NCI-H2107 treated with DMSO at 0.1 percent for 48 hours (cell line): Measurements from ENCODE around the gene NHSL2.
"Not testable (repeated sequence)": the region's sequence is repeated elsewhere in the genome, so short reads cannot be mapped to it uniquely, and the experiment has no call there.

Source experiments
- DNase-seq: peaks from one replicate; lab custom pipeline; 2025; ENCODE audit not compliant: unreplicated experiment; lab: John Stamatoyannopoulos, UW

Gene NHSL2

DNA sequence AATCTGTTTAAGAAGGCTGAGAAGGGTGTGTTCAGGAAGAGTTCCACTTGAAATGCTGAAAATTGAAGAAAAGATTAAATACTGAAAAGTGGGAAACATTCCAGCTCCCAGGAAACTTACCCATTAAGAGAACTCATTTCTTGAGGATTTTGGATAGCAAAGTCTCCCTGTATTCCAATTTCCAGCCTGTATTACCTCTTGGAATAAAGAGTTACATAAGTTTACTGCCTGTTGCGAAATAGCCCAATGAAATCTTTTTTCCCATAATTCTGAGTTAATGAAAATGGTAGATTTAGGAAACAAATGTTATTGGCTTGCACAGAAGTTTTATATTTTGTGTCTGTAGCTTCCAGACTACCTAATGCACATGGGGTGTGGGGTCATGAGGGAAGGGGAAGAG is 12.0 kb downstream of the NHSL2 start:
- DNase-seq: no peak

DNA sequence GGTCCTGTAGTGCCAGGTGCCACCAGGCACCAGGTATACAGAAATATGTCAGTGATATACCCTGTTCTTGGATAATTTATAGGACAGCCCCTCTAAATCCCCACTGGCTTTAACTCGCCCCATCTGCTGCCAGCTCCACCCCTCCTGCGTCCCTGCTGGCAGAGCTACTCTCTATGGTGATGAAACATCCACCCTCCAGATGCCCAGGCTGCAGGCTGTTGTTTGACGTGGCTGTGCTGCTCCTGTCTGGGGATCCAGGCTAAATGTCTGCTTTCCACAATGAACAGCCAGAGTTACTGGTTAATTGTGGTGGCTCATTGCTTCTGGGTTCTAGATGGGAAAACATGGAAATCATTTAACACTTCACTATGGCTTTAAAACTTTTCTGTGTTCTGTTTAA is 12.9 kb downstream of the NHSL2 start:
- DNase-seq: no peak

DNA sequence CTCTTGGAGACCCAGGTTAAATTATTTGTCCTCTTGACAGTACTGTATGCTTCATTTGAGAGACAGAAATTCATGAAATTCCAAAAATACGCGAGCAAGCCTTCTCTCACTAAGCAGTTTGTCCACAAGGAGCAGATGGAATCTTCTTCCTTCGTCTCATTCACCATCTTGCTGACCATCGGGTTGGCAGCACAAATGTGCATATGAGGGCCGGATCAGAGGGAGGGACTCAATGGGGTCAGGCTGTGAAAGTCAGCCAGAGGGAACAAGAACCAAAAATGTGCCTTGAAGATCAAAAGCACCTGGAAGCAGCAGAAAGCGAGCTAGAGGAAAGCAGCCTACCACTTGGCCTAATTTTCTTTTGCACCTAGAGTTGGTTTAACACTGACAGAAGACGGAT is 16.4 kb downstream of the NHSL2 start:
- DNase-seq: no peak

DNA sequence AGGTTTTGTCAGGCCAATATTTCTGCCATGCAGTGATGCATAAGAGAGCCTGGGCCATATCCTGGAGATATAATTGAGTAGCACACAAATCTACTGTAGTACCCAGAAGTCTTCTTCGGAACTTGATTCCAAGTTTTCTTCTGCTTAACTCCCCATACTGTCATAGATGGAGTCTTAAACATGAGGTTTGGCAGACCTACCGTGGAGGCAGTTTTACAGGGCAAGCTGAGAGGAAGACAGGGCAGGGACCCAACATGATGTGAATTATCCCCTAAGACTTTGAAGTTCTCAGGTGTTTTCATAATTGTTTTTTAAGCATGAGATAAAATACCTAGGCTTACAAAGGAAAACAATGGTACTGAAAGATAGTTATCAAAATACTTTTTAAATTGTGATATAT is 18.2 kb downstream of the NHSL2 start:
- no peak for DNase-seq

DNA sequence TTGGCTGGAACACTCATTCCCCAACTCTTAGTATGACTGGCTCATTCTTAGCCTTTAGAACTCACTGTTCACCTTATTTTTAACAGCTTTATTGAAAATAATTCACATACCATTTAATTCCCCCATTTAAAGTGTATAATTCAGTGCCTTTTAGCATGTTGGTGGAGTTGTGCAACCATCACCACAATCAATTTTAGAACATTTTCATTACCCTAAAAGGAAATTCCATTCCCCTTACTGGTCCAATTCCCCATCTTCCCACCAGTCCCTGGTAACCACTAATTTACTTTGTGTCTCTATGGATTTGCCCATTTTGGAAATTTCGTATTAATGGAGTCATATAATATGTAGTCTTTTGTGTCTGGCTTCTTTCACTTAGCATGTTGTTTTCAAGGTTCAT is 19.7 kb downstream of the NHSL2 start:
- no peak for DNase-seq

DNA sequence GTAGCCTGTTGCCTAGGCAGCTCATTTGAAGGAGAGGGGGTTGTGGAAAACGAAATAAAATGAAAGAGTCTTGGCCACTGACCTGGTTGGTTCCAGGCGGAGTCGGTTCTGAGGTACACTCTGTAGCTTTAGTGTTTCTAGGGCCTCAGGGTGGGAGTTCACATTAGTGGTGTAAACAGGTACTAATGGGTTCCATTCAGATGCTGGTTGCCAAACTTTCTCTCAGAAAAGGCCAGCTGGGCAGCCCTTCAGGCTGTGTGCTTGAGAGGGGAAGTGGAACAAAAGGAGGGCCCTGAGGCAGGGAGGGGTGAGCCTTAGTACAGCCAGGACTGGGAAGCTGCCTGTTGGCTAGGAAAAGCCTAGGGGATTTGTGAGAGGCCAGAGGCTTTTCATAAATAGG is 24.8 kb downstream of the NHSL2 start:
- no peak for DNase-seq

DNA sequence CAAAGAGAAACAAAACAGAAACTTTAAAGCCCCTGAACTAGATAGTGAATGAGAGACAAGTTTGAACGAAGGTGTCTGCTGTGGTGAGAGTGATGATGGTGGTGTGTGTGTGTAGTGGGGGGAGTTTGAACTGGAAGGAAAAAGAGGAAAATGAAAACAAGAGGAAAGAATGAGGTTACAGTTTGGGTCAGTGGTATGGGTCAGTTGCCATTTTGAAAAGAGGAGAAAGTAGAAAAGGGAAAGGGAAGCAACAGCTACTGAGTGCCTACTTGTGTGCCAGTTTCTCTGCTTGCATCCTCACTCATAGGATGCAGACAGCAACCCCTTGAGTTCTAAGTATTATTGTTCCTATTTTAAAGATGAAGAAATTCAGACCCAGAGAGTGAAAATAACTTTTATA is 26.0 kb downstream of the NHSL2 start:
- DNase-seq: no peak

DNA sequence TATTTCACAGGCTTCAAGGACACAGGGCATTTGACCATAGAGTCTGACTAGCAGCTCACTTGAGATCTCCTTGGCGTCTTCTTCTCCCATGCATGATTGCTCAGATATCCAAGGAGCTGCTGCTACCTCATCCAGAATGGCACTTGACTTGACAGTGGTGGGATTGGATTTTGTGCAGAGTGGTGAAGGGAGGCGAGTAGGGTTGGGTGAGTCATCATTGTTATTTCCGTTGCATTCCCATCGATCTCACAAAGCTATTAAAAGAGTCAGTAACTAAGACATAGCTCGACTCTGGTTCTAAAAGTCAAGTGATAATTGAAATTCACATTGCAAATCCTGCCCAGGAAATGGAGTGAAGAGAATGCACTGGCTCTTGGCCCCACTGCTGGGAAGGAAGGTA is 27.7 kb downstream of the NHSL2 start:
- DNase-seq: no peak

DNA sequence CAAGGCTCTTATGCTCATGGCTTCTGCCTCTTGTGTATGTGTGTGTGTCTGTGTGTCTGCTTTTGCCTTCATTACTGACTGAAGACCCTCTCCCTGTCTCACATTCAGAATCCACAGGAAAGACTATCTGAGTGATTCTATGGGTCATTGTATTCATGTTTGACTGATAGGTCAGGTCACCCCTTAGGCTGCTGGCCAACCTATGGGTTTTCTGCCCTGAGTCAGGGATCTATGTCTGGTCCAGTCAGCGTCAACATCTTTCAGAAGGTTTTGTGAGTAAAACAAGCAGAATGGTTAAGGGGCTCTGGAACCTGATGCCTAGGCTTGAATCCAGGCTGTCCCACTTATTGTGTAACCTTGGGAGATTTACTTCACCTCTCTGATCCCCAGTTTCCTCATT is 30.5 kb downstream of the NHSL2 start:
- DNase-seq: no peak

DNA sequence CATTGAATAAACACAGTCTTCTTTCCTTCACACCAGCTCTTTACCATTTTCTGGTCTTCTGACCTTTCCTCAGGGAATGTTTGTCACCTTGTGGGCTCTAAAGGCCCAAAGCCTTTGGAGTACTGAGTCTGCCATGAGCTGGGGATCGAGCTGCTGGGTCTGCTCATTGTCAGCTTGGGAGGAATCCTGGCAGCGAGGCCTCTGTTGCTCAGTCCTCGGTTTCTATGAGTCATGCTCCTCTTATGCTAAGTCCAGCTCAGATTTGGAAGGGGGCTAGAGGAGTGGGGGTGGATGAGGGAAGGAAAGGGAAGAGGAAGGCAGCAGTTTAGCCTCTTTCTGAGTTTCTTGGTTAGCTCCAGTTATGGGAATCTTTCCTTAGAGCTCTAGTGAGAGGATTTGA is 31.1 kb downstream of the NHSL2 start:
- DNase-seq: no peak

DNA sequence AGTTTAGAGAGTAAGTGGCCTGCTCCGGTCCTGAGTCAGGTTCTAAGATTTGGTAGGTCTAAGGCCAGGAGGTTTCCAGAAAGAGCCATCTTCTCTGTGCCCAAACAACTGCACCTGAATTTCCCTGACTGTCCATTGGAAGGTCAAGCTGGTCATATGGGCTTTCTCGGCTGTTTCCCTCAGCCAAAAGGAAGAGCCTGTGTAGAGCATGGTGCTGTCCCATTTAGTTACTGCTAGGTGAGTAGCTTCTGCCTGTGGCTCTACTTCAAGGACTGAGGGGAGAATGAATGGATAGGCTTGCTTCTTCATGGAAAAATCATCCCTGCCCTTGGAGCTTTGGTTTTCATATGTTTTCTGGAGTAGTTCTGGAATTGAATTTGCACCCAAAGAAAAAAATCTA is 33.7 kb downstream of the NHSL2 start:
- DNase-seq: no peak

DNA sequence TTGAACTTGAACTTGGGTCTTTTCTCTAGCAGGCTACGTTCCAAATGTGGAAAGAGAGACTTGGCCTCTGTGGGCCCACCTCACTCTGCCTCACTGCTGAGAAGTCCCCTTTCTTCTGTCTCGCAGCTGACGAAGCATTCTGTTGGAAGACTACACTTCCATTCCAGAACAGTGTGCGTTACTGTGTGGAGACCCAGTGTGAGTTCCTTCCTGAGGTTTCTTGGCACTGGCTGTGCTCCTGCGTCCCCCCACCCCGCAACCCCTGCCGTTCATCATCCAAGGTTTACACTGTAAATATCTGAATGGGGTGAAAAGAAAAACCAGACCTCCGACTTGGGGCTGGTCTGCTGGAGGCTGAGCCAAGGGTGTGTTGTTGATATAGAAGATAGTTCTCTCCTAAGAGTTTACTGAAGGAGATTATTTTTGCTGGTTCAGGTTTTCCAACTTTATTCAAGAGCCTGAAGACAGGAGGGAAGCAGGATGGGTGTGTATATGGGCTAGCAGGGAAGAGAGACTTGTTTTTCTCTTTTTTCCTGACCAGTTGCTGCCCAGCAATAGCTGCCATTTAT is 34.7 kb downstream of the NHSL2 start:
- no peak for DNase-seq

DNA sequence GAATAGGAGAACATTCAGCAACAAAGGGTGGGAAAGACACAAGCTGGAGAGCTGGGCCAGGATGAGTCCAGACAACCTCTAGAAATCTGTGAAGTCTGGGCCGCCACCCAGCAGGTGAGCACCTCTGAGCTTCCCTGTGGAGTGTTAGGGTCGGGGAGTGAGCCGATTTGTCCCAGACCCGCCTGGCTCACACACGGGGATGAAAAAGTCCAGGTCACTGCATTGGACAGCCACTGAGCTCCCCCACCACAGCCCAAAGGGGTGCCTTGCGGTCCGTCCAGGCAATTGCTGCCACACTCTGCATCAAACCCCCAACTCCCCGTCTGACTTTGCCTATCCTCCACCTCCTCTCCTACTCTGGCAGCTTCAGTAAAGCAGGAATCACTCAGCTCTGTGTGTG is 38.7 kb downstream of the NHSL2 start:
- no peak for DNase-seq

DNA sequence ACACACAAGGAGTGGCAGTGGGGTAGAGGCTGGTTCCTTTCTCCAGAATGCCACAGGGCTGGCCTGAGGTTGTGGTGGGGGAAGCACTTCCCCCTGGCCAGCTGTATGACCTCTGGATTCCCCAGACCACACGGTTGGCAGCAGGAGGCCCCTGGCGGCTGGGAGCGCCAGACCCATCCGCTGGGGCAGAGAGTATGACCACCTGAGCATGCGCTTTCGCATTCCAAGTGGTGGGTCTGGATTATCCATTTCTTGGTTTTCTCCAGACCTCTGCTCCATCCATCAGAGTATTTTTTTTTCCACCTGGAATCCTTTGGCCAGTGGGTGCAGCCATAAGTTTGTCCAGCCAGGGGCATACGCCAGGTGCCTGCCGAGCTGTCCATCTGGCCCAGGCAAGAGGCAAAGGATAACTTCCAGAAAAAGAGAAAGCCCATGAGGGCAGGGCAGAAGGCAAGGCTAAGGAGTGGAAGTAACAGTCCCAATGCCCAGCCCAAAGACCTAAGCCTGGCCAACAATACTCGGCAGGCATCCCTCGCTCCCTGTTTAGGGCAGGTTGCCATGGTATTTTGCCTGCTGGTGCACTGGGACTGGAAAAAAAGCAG is 39.3 kb downstream of the NHSL2 start:
- no peak for DNase-seq

DNA sequence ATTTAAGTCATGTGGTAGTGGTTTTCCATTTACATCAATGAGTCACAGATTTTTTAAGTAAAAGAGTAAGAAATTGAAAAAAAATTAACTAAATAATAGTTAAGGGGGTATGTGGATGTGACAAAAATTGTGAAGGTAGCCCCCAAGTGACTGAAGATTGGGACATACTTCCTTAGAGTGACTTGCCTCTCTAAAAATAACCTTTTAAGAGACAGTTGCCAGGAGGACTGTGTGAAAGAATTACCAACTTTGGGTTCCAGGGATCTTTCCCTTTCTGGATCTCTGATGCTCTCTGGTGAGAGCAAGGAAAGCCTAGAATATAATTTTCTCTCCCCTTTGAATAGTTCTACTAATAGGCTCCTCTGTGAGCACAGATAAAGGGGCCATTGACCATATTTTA is 42.7 kb downstream of the NHSL2 start:
- no peak for DNase-seq

DNA sequence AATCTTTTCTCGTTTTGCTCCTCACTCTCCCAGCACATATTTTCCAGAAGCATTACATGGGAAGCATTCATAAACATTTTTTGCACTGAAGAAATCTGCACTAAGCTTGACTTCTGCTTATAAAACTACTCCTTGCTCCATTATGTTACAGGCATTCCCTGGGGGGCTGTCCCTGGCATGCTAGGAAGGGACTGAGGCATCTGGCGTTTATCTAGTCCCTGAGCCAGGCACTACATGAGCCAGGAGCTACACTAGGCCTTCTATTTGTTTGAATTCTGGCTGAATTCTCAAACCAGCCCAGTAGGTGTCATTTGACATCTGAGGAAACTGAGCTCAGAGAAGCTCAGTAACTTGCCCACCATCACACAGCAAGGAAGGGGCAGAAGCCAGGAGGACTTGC is 43.3 kb downstream of the NHSL2 start:
- no peak for DNase-seq

DNA sequence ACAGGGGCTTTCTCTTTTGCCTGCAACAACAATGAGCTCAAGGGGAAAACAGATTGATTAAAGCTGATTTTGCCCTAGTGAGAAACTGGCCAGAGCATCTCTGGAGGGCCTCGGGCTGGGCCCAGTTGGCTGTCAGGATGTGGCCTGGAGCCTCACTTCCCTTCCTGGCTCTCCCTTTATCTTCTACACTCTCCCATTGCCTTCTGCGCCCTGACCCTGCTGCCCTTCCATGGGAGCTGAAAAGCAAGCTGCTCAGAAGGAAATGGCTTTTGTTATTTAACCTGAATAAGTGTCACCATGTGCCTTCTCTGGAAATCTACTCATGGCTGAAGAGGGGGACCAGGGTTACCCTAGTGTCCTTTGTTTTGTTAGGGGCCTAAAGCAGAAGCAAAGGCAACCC is 43.8 kb downstream of the NHSL2 start:
- DNase-seq: no peak

DNA sequence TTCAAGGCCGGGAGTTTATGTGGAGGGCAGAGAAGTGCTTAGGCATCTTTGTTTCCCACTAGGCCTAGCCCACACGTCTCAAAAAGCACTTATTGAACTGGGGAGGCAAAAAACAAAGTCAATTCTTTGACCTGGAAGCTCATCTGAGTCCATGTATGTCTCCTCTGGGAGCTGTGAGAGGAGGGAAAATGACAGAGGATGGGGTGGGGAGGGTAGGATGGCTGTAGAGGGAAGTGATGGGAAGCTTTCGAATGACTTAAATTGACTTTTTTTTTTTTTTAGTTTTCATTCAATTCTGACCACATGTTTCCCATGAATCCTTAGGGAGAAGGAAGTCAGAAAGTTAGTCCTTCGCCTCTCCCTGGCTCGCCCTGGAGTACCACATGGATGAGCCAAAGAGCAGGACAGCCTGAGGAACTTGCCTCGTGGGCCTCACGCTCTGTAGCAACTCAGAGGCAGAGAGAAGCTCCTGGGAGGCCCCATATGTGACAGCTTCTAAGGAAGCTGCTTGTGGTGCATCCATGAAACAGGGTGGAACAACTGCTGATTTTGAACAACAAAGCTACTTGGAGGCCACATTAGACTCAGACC is 45.0 kb downstream of the NHSL2 start:
- no peak for DNase-seq

DNA sequence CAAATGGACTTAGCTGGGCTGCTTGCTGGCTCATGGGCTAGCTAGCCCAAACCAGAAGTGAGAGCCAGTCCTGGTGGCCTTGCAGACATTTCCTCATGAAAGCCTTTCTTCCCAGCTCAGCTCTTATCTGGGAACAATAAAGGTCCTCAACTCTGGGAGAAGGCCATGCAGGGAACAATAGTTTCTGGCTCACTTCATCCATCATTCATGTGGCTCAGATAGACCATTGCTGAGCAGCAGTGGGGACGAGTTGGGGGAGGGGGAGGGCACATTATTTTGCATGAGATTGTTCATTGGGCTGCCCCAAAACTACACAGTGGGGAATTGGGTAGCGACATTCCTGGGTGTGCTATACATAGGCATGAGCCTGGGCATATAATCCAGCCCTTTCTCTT is 47.6 kb downstream of the NHSL2 start:
- DNase-seq: no peak

DNA sequence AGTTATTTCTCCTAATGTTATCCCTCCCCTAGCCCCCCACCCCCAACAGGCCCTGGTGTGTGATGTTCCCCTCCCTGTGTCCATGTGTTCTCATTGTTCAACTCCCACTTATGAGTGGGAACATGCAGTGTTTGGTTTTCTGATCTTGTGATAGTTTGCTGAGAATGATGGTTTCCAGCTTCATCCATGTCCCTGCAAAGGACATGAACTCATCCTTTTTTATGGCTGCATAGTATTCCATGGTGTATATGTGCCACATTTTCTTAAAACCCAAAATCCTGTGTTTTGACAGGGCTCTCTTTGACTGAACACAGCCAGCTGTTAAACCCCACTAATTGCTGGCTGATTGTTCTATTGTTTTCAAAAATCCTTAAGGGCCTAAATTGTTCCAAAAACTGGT is 53.5 kb downstream of the NHSL2 start:
- not testable (repeated sequence) for DNase-seq

DNA sequence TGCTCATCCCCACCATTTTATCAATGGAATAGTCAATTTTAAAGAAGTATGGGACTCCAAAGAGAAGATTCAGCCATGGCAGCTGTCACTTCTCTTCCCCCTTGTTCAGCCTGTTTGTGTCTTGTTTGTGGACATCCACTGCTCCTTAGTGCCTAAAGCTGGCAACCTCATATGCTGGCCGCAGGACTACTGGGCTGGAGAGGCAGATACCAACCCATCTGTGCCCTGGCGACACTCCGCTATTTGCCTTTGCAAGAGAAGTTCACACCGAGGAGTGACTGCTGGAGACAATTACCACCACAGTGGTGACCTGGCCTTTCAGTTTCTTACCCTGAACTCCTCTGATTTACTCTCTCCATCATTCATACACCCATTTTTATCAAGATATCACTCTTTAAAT is 64.3 kb downstream of the NHSL2 start:
- no peak for DNase-seq

DNA sequence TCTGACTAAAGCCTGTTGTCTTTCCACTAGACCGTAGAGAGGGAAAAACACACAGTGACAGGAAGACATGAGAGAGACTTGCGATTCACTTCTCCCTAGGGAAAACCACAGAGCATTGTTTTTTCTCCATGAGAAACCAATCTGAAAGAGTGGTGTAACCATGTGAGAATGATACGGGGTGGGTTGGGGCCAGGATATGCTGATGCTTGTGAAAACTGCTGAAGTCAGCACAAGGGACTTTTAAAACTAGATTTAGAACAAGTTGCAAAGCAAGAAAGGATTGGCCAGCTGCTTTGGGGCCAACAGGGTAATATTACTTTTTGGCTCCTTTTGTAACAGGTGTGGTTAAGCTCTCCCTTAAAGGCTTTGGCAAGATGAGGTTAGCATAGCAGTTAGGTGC is 66.1 kb downstream of the NHSL2 start:
- no peak for DNase-seq

DNA sequence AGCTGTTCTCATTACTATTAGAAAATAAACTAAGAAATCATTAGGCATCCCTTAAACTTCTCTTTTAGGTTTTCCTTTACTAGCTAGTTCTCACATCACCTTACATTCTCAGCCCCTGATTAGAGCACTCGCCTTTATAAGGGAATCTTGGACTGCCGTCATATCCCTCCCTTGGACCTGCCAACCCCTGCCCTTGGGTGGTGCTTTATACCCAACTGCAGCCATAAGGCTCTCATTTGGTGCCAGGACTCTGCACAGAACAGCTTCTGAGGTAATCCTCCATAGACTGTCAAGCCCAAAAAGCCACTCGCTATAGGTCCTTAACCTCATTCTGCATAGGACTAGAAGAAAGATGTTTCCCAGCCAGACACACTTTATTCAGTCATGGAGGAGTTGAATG is 67.5 kb downstream of the NHSL2 start:
- no peak for DNase-seq
